ENCODE measurements around the gene MCOLN1.

DNA sequence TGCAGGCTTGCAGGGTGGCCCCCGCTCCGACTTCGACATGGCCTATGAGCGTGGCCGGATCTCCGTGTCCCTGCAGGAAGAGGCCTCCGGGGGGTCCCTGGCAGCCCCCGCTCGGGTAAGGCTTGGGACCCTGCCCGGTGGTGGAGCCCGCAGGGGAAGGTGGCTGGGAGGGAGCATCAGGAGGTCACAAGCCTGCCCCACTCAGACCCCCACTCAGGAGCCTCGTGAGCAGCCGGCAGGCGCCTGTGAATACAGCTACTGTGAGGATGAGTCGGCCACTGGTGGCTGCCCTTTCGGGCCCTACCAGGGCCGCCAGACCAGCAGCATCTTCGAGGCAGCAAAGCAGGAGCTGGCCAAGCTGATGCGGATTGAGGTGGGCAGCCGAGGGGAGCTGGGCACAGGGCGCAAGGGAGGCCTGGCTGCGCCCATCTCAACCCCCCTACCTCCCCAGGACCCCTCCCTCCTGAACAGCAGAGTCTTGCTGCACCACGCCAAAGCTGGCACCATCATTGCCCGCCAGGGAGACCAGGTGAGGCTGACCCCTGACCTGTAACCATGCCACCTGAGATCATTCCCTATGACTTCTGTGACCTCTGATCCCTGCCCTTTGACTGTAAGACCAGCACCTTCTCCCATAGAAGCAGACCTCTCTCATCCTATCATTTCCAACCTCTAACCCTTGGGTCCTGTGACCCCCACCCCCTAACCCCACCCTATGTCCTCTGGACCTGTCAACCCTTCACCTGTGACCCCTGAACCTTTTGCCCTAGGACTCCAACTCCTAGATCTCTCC lies 20.3 kb downstream of the MCOLN1 start:
- TF ChIP-seq, protein P1, sequence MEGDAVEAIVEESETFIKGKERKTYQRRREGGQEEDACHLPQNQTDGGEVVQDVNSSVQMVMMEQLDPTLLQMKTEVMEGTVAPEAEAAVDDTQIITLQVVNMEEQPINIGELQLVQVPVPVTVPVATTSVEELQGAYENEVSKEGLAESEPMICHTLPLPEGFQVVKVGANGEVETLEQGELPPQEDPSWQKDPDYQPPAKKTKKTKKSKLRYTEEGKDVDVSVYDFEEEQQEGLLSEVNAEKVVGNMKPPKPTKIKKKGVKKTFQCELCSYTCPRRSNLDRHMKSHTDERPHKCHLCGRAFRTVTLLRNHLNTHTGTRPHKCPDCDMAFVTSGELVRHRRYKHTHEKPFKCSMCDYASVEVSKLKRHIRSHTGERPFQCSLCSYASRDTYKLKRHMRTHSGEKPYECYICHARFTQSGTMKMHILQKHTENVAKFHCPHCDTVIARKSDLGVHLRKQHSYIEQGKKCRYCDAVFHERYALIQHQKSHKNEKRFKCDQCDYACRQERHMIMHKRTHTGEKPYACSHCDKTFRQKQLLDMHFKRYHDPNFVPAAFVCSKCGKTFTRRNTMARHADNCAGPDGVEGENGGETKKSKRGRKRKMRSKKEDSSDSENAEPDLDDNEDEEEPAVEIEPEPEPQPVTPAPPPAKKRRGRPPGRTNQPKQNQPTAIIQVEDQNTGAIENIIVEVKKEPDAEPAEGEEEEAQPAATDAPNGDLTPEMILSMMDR (optimal IDR thresholded peaks at IDR 0.05 in 1 of 3, IDR thresholded peaks at IDR 0.05 in 1 of 3, conservative IDR thresholded peaks at IDR 0.05 in 1 of 3; ENCODE audit: extremely low read depth in 1 of 3, insufficient read depth in 2 of 3, low read length in 3 of 3) = no peak
- TF ChIP-seq EZH2 (IDR thresholded peaks at IDR 0.05; ENCODE audit: low read length) = no peak

Measured in keratinocyte (primary cell).